Calu3 (cell line): ENCODE results near the gene BRSK1. TPM values are rescaled to one million over a fixed set of nuclear protein-coding genes. Genes with fewer than 3 reads are reported as not detected.

Experiments used
- BruUV-seq: library from RNA; stranded (reverse); fragments of 400-500 nt; replicated peaks from 2 replicates; lab custom pipeline; 2021; lab: Mats Ljungman, UMichigan
- CTCF ChIA-PET: fragments of 300-600 bp; sonication (Branson Sonifier 250); formaldehyde crosslinking; loops from one replicate; lab custom pipeline; 2022; ENCODE audit warnings: antibody characterized with exemption; lab: Charles Lee
- DNase-seq: peaks from one replicate; pipeline ENCODE4 v3.0.0; 2022
- H3K27ac Mint-ChIP-seq: one replicate; pipeline ENCODE4 v1.8.0; 2022; ENCODE audit warnings: mixed read lengths; ENCODE audit not compliant: unreplicated experiment
- H3K27me3 Mint-ChIP-seq: one replicate; pipeline ENCODE4 v1.8.0; 2022; ENCODE audit warnings: mixed read lengths; ENCODE audit not compliant: unreplicated experiment
- H3K36me3 Mint-ChIP-seq: one replicate; pipeline ENCODE4 v1.8.0; 2022; ENCODE audit warnings: mild to moderate bottlenecking, moderate library complexity, mixed read lengths; ENCODE audit not compliant: insufficient read depth, unreplicated experiment
- H3K4me1 Mint-ChIP-seq: one replicate; pipeline ENCODE4 v1.8.0; 2022; ENCODE audit warnings: mild to moderate bottlenecking, low read depth, mixed read lengths; ENCODE audit not compliant: unreplicated experiment
- H3K4me3 Mint-ChIP-seq: one replicate; pipeline ENCODE4 v1.8.0; 2022; ENCODE audit warnings: mild to moderate bottlenecking, low read depth, moderate library complexity, mixed read lengths; ENCODE audit not compliant: unreplicated experiment
- H3K9me3 Mint-ChIP-seq: one replicate; pipeline ENCODE4 v1.8.0; 2022; ENCODE audit warnings: low read depth, mixed read lengths; ENCODE audit not compliant: unreplicated experiment
- CTCF ChIP-seq: fragments of 200-600 bp; IDR thresholded peaks from one replicate; pipeline ENCODE4 v1.8.0; 2022; ENCODE audit warnings: antibody characterized with exemption; ENCODE audit not compliant: unreplicated experiment
- intact Hi-C: fragments of 100-400 bp; cut with micrococcal nuclease; formaldehyde crosslinking; loops from one replicate; pipeline ENCODE4 v1.10.0; 2022; ENCODE audit not compliant: unreplicated experiment
- total RNA-seq: library from RNA; stranded (reverse); gene quantifications from 2 replicates; pipeline ENCODE4 v1.2.3, GENCODE V29; 2022

Gene BRSK1
- total RNA-seq, 1 experiment from 2014 or later, result 3.8 TPM

- no TSS peak for BruUV-seq
- peaks cover 33% of the 10 kb centered on the region for H3K27me3 Mint-ChIP-seq
- DNase-seq, result no peak
- H3K36me3 Mint-ChIP-seq, result peaks cover 11% of the 10 kb centered on the region
- H3K27ac Mint-ChIP-seq, result no peak overlapping the region
- H3K9me3 Mint-ChIP-seq, result no peaks in the 10 kb centered on the region
- intact Hi-C loops, result loop anchor here (5.0 kb wide), 1 partner anchor 80 kb away; the partner anchor contains the start of gene TMEM238
- peak overlapping the region; percentile 75 for H3K4me3 Mint-ChIP-seq
- TF ChIP-seq CTCF, result no peak
- CTCF ChIA-PET, result interaction anchor here (0.6 to 3.1 kb wide), 7 partner anchors 20 to 233 kb away, joined by 3 to 35 read pairs (median 3); partner anchors contain the start of genes KMT5C and TMEM238
- H3K4me1 Mint-ChIP-seq, result peaks cover 10% of the 10 kb centered on the region
Measured at GRCh38 chr19:55302318-55302703, 18.5 kb downstream of the BRSK1 start.

- CTCF ChIA-PET, result interaction anchor here (3.1 kb wide), 1 partner anchor 36 kb away, joined by 35 read pairs; the partner anchor contains the start of gene KMT5C
- no peak for TF ChIP-seq CTCF
- no peak for DNase-seq
- no peaks in the 10 kb centered on the region for H3K9me3 Mint-ChIP-seq
- peaks cover 31% of the 10 kb centered on the region for H3K27me3 Mint-ChIP-seq
- H3K36me3 Mint-ChIP-seq, result peaks cover 11% of the 10 kb centered on the region
- H3K27ac Mint-ChIP-seq, result no peak overlapping the region
- TSS peak; percentile 34 for BruUV-seq
- no peak overlapping the region for H3K4me3 Mint-ChIP-seq
- peaks cover 10% of the 10 kb centered on the region for H3K4me1 Mint-ChIP-seq
- intact Hi-C loops, result loop anchor here (5.0 kb wide), 1 partner anchor 79 kb away; the partner anchor contains the start of gene TMEM238
Measured at GRCh38 chr19:55303477-55303876, 19.7 kb downstream of the BRSK1 start.

- DNase-seq, result peak; percentile 48
- Mint-ChIP-seq H3K27me3 (peaks cover 22% of the 10 kb centered on the region), H3K4me3 (no peak overlapping the region), H3K4me1 (peaks cover 10% of the 10 kb centered on the region), H3K27ac (no peak overlapping the region), H3K36me3 (peaks cover 11% of the 10 kb centered on the region), H3K9me3 (no peaks in the 10 kb centered on the region)
- TF ChIP-seq CTCF, result no peak
- intact Hi-C loops, result loop anchor here (5.0 kb wide), 1 partner anchor 78 kb away; the partner anchor contains the start of gene TMEM238
- CTCF ChIA-PET, result no interaction called here
- no TSS peak for BruUV-seq
Measured at GRCh38 chr19:55304279-55304978, 20.6 kb downstream of the BRSK1 start.

GRCh38 chr19:55304980-55305379, 21.2 kb downstream of the BRSK1 start:
- CTCF ChIA-PET, result no interaction called here
- intact Hi-C loops, result loop anchor here (5.0 kb wide), 1 partner anchor 77 kb away; the partner anchor contains the start of gene TMEM238

More at GRCh38 chr19:55304980-55305379, 21.2 kb downstream of the BRSK1 start:
- Mint-ChIP-seq H3K4me3 (no peak overlapping the region), H3K27ac (no peak overlapping the region), H3K9me3 (no peaks in the 10 kb centered on the region), H3K27me3 (peaks cover 16% of the 10 kb centered on the region), H3K36me3 (peaks cover 11% of the 10 kb centered on the region), H3K4me1 (peaks cover 10% of the 10 kb centered on the region)
- TF ChIP-seq CTCF, result no peak
- DNase-seq, result no peak
- BruUV-seq, result no TSS peak
